ENCODE measurements around the gene CPLX1.

The CPLX1 gene

DNA sequence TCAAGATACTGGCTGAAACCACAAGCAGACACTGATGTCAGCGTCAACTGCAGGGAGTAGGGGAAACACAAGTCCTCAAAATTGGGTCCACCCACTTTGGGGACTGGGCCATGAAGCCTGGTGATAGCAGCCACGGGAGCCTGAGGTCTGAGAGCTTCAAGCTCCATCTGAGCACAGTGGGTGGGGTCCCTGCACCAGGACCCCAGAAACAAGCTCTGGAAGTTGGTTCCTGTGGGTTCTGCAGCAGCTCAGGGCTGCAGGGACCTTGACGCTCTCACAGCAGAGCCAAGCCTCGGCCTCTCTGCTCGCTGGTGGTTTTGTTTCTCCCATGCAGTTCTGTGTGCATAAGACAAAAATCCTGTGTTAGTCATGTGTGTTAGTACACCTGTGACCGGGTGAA, 54.5 kb downstream of the CPLX1 start:
- H3K4me2 ChIP-seq (ENCODE audit: low read depth, low read length, poor library complexity, severe bottlenecking): no peak overlapping the region
- peaks cover 74% of the 10 kb centered on the region for H4K20me1 ChIP-seq (ENCODE audit: insufficient read depth, low read length, poor library complexity, severe bottlenecking)
- H3K4me1 ChIP-seq (ENCODE audit: insufficient read depth, low read length, poor library complexity, severe bottlenecking): peaks cover 6% of the 10 kb centered on the region
- H3K4me3 ChIP-seq (ENCODE audit: low read length, poor library complexity, severe bottlenecking): no peak overlapping the region
- no peaks in the 10 kb centered on the region for H3K9me3 ChIP-seq (ENCODE audit: insufficient read depth, low read depth, low read length)
- TF ChIP-seq EZH2phosphoT487 (IDR thresholded peaks at IDR 0.05; ENCODE audit: borderline replicate concordance): no peak
- TF ChIP-seq, protein P1, sequence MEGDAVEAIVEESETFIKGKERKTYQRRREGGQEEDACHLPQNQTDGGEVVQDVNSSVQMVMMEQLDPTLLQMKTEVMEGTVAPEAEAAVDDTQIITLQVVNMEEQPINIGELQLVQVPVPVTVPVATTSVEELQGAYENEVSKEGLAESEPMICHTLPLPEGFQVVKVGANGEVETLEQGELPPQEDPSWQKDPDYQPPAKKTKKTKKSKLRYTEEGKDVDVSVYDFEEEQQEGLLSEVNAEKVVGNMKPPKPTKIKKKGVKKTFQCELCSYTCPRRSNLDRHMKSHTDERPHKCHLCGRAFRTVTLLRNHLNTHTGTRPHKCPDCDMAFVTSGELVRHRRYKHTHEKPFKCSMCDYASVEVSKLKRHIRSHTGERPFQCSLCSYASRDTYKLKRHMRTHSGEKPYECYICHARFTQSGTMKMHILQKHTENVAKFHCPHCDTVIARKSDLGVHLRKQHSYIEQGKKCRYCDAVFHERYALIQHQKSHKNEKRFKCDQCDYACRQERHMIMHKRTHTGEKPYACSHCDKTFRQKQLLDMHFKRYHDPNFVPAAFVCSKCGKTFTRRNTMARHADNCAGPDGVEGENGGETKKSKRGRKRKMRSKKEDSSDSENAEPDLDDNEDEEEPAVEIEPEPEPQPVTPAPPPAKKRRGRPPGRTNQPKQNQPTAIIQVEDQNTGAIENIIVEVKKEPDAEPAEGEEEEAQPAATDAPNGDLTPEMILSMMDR (conservative IDR thresholded peaks at IDR 0.05; ENCODE audit: low read length): no peak
- no peak overlapping the region for H3K9ac ChIP-seq (ENCODE audit: low read depth, low read length, poor library complexity, severe bottlenecking)
- peaks cover 61% of the 10 kb centered on the region for H3K79me2 ChIP-seq (ENCODE audit: insufficient read depth, low read length)
- no peaks in the 10 kb centered on the region for H3K9me2 ChIP-seq (replicated peaks; ENCODE audit: low read depth, low read length)
- no peak overlapping the region for H2AFZ ChIP-seq (ENCODE audit: low read length)
- H3F3A ChIP-seq (ENCODE audit: low read depth): no peaks in the 10 kb centered on the region
- H3K36me3 ChIP-seq (ENCODE audit: insufficient read depth, low read length): peaks cover 46% of the 10 kb centered on the region; the same call in 1 of the 2 replicates
- H3K27me3 ChIP-seq (ENCODE audit: insufficient read depth, low read length, poor library complexity, severe bottlenecking): no peaks in the 10 kb centered on the region

DNA sequence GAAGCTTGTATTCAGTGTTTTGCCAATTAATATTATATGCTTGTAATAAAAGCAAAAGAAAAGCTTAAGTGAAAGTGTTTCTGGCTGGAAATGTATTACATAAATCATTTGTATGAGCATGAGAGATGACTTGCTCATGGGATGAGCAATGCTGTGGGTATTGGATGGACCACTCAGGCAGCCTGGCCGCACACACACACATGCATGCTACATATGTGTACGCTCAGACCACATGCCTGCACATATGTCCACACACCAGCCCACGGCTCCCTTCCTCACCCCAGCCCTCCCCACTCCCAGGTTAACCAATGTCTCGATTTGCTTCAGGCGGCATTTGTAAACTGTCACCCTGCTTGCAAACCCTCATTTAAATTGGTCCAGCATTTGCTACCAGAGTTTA, 55.9 kb downstream of the CPLX1 start:
- Histone ChIP-seq H3K4me1 (ENCODE audit: insufficient read depth, low read length, poor library complexity, severe bottlenecking) (peaks cover under 1% of the 10 kb centered on the region), H4K20me1 (ENCODE audit: insufficient read depth, low read length, poor library complexity, severe bottlenecking) (peaks cover 64% of the 10 kb centered on the region), H3F3A (ENCODE audit: low read depth) (no peaks in the 10 kb centered on the region), H3K27me3 (ENCODE audit: insufficient read depth, low read length, poor library complexity, severe bottlenecking) (no peaks in the 10 kb centered on the region), H3K36me3 (ENCODE audit: insufficient read depth, low read length) (peaks cover 55% of the 10 kb centered on the region; the same call in 1 of the 2 replicates), H3K9me2 (replicated peaks; ENCODE audit: low read depth, low read length) (no peaks in the 10 kb centered on the region), H3K4me3 (ENCODE audit: low read length, poor library complexity, severe bottlenecking) (no peak overlapping the region), H2AFZ (ENCODE audit: low read length) (no peak overlapping the region), H3K9ac (ENCODE audit: low read depth, low read length, poor library complexity, severe bottlenecking) (no peak overlapping the region), H3K9me3 (ENCODE audit: insufficient read depth, low read depth, low read length) (no peaks in the 10 kb centered on the region), H3K79me2 (ENCODE audit: insufficient read depth, low read length) (peaks cover 47% of the 10 kb centered on the region), H3K4me2 (ENCODE audit: low read depth, low read length, poor library complexity, severe bottlenecking) (no peak overlapping the region)
- TF ChIP-seq, protein P1 (conservative IDR thresholded peaks at IDR 0.05; ENCODE audit: low read length): no peak
- TF ChIP-seq EZH2phosphoT487 (IDR thresholded peaks at IDR 0.05; ENCODE audit: borderline replicate concordance): no peak

DNA sequence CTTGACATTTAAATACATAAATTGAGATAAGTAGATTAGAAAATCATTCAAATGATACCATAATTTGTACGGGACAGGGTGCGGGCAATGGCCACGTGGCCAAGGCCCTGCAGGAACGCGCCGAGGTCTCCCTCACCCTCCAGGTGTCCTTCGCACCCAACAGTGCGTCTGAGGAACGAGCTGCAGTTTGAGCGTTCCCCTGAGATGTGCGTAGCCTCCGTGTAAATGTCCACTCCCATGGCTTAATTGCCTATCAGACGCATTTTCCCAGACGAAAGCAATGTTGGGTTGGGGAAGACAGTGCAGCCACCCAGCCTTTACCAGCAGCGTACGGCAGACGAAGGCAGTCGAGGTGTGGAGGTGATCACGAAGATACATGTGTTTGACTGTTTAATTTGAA, 56.4 kb downstream of the CPLX1 start:
- H3K9ac ChIP-seq (ENCODE audit: low read depth, low read length, poor library complexity, severe bottlenecking): no peak overlapping the region
- H3K9me2 ChIP-seq (replicated peaks; ENCODE audit: low read depth, low read length): no peaks in the 10 kb centered on the region
- no peak overlapping the region for H3K4me3 ChIP-seq (ENCODE audit: low read length, poor library complexity, severe bottlenecking)
- H3K79me2 ChIP-seq (ENCODE audit: insufficient read depth, low read length): peaks cover 42% of the 10 kb centered on the region
- H4K20me1 ChIP-seq (ENCODE audit: insufficient read depth, low read length, poor library complexity, severe bottlenecking): peaks cover 63% of the 10 kb centered on the region
- no peaks in the 10 kb centered on the region for H3F3A ChIP-seq (ENCODE audit: low read depth)
- H3K27me3 ChIP-seq (ENCODE audit: insufficient read depth, low read length, poor library complexity, severe bottlenecking): no peaks in the 10 kb centered on the region
- H3K4me1 ChIP-seq (ENCODE audit: insufficient read depth, low read length, poor library complexity, severe bottlenecking): peaks cover 5% of the 10 kb centered on the region
- H3K4me2 ChIP-seq (ENCODE audit: low read depth, low read length, poor library complexity, severe bottlenecking): no peak overlapping the region
- H3K36me3 ChIP-seq (ENCODE audit: insufficient read depth, low read length): peaks cover 59% of the 10 kb centered on the region; the same call in 1 of the 2 replicates
- no peaks in the 10 kb centered on the region for H3K9me3 ChIP-seq (ENCODE audit: insufficient read depth, low read depth, low read length)
- TF ChIP-seq, protein P1 (conservative IDR thresholded peaks at IDR 0.05; ENCODE audit: low read length): no peak
- no peak for TF ChIP-seq EZH2phosphoT487 (IDR thresholded peaks at IDR 0.05; ENCODE audit: borderline replicate concordance)
- H2AFZ ChIP-seq (ENCODE audit: low read length): no peak overlapping the region
